Measurements from ENCODE around the gene COL27A1. TPM values are rescaled to one million over a fixed set of nuclear protein-coding genes. Genes with fewer than 3 reads are reported as not detected.
A peak's percentile ranks its signal among the peaks of the same experiment; 100 is the strongest.

The COL27A1 gene
- total and polyA plus RNA-seq, 7 donors: 1.4 to 13.3 (median 4.3) TPM

DNA sequence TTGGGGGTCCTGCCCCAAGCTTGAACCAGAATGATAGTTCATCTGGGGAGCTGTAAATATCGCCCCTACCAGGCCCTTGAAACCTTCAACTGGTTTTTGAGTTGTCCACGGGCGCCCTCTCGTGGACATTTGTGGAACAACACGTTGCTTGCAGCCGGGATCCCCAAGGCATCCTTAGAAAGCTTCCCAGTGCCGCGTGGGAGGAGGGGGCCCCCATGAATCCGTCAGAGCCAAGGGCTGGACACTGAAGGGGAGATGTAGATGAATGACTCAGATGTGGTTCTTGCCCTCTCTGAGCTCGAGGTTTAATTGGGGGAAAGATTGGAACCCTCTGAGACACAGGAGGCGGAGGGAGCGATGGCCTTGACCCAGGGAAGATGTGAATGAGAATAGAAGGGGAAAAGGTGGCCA, 135.7 kb downstream of the COL27A1 start:
- peaks cover 0 to 28% (median 0%) of the 10 kb centered on the region in 4 donors for H3K36me3 ChIP-seq
- H3K27me3 ChIP-seq: no peaks in the 10 kb centered on the region
- peaks cover 0 to 4% (median 1%) of the 10 kb centered on the region in 4 donors for H3K9me3 ChIP-seq
- no peak for TF ChIP-seq POLR2AphosphoS5 (IDR thresholded peaks at IDR 0.05)
- TF ChIP-seq, protein P1, sequence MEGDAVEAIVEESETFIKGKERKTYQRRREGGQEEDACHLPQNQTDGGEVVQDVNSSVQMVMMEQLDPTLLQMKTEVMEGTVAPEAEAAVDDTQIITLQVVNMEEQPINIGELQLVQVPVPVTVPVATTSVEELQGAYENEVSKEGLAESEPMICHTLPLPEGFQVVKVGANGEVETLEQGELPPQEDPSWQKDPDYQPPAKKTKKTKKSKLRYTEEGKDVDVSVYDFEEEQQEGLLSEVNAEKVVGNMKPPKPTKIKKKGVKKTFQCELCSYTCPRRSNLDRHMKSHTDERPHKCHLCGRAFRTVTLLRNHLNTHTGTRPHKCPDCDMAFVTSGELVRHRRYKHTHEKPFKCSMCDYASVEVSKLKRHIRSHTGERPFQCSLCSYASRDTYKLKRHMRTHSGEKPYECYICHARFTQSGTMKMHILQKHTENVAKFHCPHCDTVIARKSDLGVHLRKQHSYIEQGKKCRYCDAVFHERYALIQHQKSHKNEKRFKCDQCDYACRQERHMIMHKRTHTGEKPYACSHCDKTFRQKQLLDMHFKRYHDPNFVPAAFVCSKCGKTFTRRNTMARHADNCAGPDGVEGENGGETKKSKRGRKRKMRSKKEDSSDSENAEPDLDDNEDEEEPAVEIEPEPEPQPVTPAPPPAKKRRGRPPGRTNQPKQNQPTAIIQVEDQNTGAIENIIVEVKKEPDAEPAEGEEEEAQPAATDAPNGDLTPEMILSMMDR (IDR thresholded peaks at IDR 0.05): peak; percentile 69 to 98 (median 90)
- no peak for TF ChIP-seq EP300 (IDR thresholded peaks at IDR 0.05)
- H3K4me1 ChIP-seq: peaks cover 0 to 12% (median 3%) of the 10 kb centered on the region in 4 donors
- 17 to 19% methylated on average over 12 of the region's 12 CpGs for WGBS, 2 donors
- intact Hi-C loops (cut with DNase I): no loop called here
- no peak overlapping the region for H3K4me3 ChIP-seq
- DNase-seq: peak; percentile 86
- H3K27ac ChIP-seq: no peak overlapping the region

DNA sequence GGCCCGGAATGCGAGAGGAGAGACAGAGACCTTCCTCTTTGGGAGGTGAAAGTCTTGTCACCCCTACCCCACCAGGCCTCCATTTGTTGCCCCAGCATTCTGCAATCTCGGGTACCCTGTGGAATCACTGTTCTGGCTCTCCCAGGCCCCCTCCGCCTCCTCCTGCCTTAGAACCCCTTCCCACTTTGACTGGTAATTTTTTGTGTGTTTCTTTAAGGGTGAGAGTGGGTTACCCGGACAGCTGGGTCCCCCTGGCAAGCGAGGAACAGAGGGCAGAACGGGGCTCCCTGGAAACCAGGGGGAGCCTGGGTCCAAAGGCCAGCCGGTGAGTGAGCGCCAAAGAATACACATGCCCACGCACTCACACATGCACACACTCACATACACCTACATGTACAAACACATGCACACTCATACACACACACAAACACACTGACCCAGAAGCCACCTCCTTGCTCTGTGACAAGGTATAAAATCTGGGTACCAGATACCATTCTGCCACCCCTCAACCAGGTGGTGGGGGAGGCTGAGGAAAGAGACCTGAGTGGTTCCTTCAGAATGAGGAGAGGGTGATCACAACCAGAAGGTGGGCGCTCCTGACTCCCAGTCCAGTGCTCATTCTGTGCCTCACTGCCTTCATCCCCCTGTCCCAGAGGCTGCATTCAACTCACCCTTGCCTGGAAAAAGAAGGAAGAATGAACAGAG, 136.7 kb downstream of the COL27A1 start:
- WGBS, 2 donors: 80 to 92% methylated on average over 11 of the region's 11 CpGs
- Histone ChIP-seq H3K4me3 (no peak overlapping the region), H3K27ac (no peak overlapping the region), H3K9me3 (peaks cover 0 to 4% (median 1%) of the 10 kb centered on the region in 4 donors), H3K36me3 (peaks cover 0 to 38% (median 0%) of the 10 kb centered on the region in 4 donors), H3K27me3 (no peaks in the 10 kb centered on the region), H3K4me1 (peaks cover 0 to 12% (median 3%) of the 10 kb centered on the region in 4 donors)
- intact Hi-C loops (cut with DNase I): no loop called here
- DNase-seq: peak; percentile 29
- no peak for TF ChIP-seq POLR2A (IDR thresholded peaks at IDR 0.05)
- TF ChIP-seq EP300 (IDR thresholded peaks at IDR 0.05): no peak
- TF ChIP-seq, protein P1 (IDR thresholded peaks at IDR 0.05): no peak
- TF ChIP-seq POLR2AphosphoS5 (IDR thresholded peaks at IDR 0.05): no peak

DNA sequence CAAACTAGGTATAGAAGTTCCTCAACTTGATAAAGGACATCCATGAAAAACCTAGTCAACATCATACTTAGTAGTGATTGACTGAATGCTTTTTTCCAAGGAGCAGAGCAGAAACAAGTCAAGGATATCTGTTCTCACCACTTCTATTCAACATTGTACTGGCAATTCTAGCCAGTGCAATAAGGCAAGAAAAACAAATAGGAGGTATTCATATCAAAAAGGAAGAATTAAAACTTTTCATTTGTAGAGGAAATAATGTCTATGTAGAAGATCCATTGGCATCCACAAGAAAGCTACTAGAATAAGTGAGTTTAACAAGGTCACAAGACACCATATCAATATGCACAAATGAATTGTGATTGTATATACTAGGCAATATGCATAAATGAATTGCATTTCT, 139.3 kb downstream of the COL27A1 start:
- H3K36me3 ChIP-seq: peaks cover 0 to 46% (median 0%) of the 10 kb centered on the region in 4 donors
- H3K4me3 ChIP-seq: no peak overlapping the region
- DNase-seq: no peak
- H3K27ac ChIP-seq: no peak overlapping the region
- no peaks in the 10 kb centered on the region for H3K4me1 ChIP-seq
- intact Hi-C loops (cut with DNase I): no loop called here
- no peak for TF ChIP-seq EP300 (IDR thresholded peaks at IDR 0.05)
- TF ChIP-seq POLR2AphosphoS5 (IDR thresholded peaks at IDR 0.05): no peak
- TF ChIP-seq POLR2A (IDR thresholded peaks at IDR 0.05): no peak
- TF ChIP-seq, protein P1 (IDR thresholded peaks at IDR 0.05): no peak
- H3K27me3 ChIP-seq: no peaks in the 10 kb centered on the region
- H3K9me3 ChIP-seq: peaks cover 0 to 4% (median 1%) of the 10 kb centered on the region in 4 donors

DNA sequence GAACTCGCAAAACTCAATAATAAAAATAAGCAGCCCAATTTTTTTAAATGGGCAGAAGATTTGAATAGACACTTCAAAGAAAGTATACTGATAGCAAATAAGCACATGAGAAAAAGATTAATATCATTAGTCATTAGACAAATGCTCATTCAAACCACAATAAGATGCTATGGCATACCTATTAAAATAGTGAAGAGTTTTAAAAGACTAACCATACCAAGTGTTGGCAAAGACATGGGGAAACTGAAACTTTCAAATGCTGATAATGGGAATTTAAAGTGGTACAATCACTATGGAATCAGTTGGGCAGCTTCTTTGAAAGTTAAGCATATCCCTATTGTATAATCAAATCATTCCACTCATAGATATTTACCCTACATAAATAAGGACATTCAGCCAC, 141.0 kb downstream of the COL27A1 start:
- WGBS, 2 donors: 98 to 99% methylated on average over 1 of the region's 1 CpG
- peaks cover 0 to 4% (median 1%) of the 10 kb centered on the region in 4 donors for H3K9me3 ChIP-seq
- no peaks in the 10 kb centered on the region for H3K4me1 ChIP-seq
- no peak for DNase-seq
- peaks cover 0 to 50% (median 3%) of the 10 kb centered on the region in 4 donors for H3K36me3 ChIP-seq
- H3K4me3 ChIP-seq: no peak overlapping the region
- intact Hi-C loops (cut with DNase I): no loop called here
- H3K27ac ChIP-seq: no peak overlapping the region
- H3K27me3 ChIP-seq: no peaks in the 10 kb centered on the region
- TF ChIP-seq POLR2AphosphoS5 (IDR thresholded peaks at IDR 0.05) (no peak), POLR2A (IDR thresholded peaks at IDR 0.05) (no peak), EP300 (IDR thresholded peaks at IDR 0.05) (no peak)
- TF ChIP-seq, protein P1 (IDR thresholded peaks at IDR 0.05): no peak
